Effector memory CD8-positive, alpha-beta T cell (primary cell): Measurements from ENCODE around the gene USP19.

Source experiments
- ATAC-seq: fragments of 150-1000 bp; cut with Tn5 transposase; replicated peaks from 2 replicates; pipeline ENCODE4 v1.10.0; 2021; ENCODE audit warnings: mild to moderate bottlenecking, moderate library complexity
- DNase-seq, 3 experiments: peaks; one replicate each; pipeline ENCODE4 v3.0.0; 2021
- H3K27ac Mint-ChIP-seq, 2 donors: one replicate each; pipeline ENCODE4 v1.8.0; 2022; ENCODE audit warnings: mild to moderate bottlenecking in 2 of 2, mixed read lengths in 2 of 2, moderate library complexity in 2 of 2
- H3K27me3 Mint-ChIP-seq, 2 donors: one replicate each; pipeline ENCODE4 v1.8.0; 2022; ENCODE audit warnings: mixed read lengths in 2 of 2
- H3K36me3 Mint-ChIP-seq: one replicate; pipeline ENCODE4 v1.8.0; 2022; ENCODE audit warnings: mild to moderate bottlenecking, moderate library complexity, mixed read lengths; ENCODE audit not compliant: insufficient read depth
- H3K4me1 Mint-ChIP-seq, 2 donors: one replicate each; pipeline ENCODE4 v1.8.0; 2022; ENCODE audit warnings: low read depth in 2 of 2, mixed read lengths in 2 of 2
- H3K4me3 Mint-ChIP-seq, 2 donors: one replicate each; pipeline ENCODE4 v1.8.0; 2022; ENCODE audit warnings: mild to moderate bottlenecking in 2 of 2, mixed read lengths in 2 of 2, moderate library complexity in 2 of 2
- H3K9me3 Mint-ChIP-seq, 2 donors: one replicate each; pipeline ENCODE4 v1.8.0; 2022; ENCODE audit warnings: mixed read lengths in 2 of 2

The USP19 gene

DNA sequence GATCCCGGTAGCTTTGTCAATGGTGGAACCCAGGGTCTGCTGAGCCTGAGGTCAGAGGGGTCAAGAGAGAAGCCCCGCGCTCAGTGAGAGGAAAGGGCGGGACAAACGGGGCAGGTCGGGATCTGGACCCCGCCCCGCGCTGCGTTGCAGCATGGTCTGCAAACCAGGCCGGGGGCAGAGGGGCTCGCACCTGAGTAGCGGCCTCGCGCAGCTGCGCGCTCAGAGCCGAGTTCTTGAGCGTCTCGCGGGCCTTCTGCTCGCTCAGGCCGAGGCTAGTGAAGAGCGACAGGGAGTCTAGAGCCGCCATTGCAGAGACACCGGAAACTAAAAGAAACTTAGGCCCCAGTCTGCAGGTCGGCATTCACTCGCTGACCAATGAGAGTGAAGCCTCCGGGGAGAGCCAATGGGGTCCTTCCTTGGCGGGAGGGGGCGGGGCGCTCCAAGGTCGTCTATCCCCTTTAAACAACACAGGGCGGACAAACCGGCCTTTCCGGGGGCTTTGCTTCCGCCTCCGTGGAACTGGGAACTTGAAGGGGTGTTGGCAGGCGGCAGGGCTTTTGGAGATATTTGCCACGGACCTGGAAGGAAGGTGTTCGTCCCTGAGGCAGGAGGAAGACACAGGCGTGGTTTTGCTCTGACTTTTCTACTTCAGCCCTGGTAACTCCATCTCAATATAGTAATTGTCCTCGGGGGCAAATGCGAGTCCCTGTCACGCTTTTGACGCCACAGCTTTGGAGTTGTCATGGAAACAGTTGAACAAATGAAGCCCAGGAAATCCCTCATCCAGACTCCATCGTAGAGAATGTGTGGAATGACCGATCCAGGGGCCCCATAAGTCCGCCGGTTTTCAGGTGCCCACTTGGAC lies 16.0 kb downstream of the USP19 start, which contains the start of gene QARS1:
QARS1 (minus strand) TSS at position 331 of the 865 bp plus-strand sequence; CDS start at position 307, 24 bp downstream.
- peaks cover 25 to 29% of the 10 kb centered on the region in 2 donors for H3K4me1 Mint-ChIP-seq
- no peaks in the 10 kb centered on the region for H3K27me3 Mint-ChIP-seq
- H3K9me3 Mint-ChIP-seq: no peaks in the 10 kb centered on the region
- DNase-seq: peak; percentile 83 to 84 (median 84)
- peak within 1 kb of the TSS; percentile 99 for H3K4me3 Mint-ChIP-seq
- H3K27ac Mint-ChIP-seq: peak within 1 kb of the TSS; percentile 97 to 99
- ATAC-seq: peak; percentile 99
- H3K36me3 Mint-ChIP-seq: peaks cover 43% of the 10 kb centered on the region

DNA sequence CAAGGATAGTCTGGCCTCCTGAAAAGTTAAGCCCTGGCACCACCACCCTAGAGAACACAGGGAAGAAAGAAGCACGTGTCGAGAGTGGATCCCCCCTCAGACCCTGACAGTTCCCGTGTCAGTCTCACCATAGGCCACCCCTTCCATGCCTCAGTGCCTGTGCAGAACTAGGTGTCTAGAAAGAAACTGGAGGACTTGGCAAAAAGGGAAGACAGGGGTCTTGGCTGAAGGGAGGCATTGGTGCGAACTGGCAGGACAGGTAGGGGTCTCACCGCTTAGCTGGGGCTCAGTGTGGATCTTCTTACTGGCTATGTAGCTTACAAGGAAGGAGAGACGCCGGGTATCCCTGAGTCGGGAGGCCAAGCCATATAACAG lies 16.6 kb downstream of the USP19 start:
- no peak for ATAC-seq
- peak overlapping the region; percentile 99 for H3K4me3 Mint-ChIP-seq

DNA sequence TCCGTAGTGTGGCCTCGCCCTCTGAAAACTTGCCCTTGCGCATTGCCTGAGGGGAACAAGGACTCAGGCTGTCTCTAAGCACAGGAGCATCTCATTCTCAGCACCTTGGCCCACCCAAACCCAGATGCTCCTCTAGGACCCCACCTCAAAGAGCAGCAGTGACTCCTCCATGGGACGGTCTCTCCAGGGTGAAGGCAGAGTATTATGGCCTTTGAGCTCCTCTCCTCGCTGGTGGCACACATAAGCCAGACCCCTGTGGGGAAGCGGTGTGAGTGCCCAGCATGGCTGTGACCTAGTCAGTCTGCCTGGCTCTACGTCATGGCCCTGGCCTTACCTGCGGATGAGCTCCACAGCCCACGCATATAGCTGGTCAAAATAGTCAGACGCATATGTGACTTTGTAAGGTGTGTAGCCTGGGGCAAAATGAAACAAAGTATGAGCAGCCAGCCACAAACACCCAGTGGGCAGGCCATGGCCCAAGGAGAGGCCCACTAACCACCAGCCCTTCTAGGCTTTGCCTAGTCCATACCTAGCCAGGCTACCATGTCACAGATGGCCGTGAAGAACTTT lies 20.5 kb downstream of the USP19 start:
- Mint-ChIP-seq H3K4me1 (peaks cover 25% of the 10 kb centered on the region in 2 donors), H3K27ac (no peak overlapping the region), H3K27me3 (no peaks in the 10 kb centered on the region), H3K4me3 (no peak overlapping the region), H3K9me3 (no peaks in the 10 kb centered on the region), H3K36me3 (peaks cover 63% of the 10 kb centered on the region)
- ATAC-seq (no peak), DNase-seq (no peak)

More for the DNA sequence above, 16.6 kb downstream of the USP19 start:
- peaks cover 43% of the 10 kb centered on the region for H3K36me3 Mint-ChIP-seq
- no peaks in the 10 kb centered on the region for H3K27me3 Mint-ChIP-seq
- H3K27ac Mint-ChIP-seq: peak overlapping the region; percentile 97 to 99
- H3K4me1 Mint-ChIP-seq: peaks cover 25 to 29% of the 10 kb centered on the region in 2 donors
- H3K9me3 Mint-ChIP-seq: no peaks in the 10 kb centered on the region
- DNase-seq: no peak

DNA sequence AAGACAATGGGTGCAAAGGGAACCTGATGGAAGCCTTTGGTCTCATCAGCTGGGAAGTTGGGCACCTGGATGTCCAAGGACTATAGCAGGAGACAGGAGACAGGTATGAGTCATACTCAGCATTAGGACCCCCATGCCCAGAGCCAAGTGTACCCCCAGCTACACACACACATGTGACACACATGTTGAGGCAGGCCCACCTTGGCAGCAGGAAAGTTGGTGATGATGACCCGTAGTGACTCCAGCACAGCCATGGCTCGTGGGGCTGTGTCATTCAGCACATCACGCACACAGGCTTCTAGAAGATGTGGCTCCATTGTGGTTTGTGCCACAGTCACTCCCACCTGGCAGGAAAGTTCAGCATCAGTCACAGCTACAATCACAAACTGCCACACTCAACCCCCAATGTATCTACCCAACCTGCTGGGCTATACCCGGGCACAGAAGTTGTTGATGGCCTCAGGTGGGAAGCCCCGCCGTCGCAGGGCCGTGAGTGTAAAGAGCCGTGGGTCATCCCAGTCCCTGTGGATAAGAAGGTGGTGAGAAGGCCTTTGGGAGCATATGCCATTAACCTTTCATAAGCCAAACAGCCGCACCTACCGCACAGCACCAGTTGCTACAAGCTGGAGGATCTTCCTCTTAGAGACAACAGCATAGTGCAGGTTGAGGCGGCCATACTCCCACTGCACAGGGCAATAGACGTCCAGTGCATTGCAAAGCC lies 21.6 kb downstream of the USP19 start:
- Mint-ChIP-seq H3K4me3 (no peak overlapping the region), H3K4me1 (peaks cover 16 to 20% of the 10 kb centered on the region in 2 donors), H3K27me3 (no peaks in the 10 kb centered on the region), H3K36me3 (peaks cover 58% of the 10 kb centered on the region), H3K9me3 (no peaks in the 10 kb centered on the region), H3K27ac (no peak overlapping the region)
- no peak for ATAC-seq
- no peak for DNase-seq

DNA sequence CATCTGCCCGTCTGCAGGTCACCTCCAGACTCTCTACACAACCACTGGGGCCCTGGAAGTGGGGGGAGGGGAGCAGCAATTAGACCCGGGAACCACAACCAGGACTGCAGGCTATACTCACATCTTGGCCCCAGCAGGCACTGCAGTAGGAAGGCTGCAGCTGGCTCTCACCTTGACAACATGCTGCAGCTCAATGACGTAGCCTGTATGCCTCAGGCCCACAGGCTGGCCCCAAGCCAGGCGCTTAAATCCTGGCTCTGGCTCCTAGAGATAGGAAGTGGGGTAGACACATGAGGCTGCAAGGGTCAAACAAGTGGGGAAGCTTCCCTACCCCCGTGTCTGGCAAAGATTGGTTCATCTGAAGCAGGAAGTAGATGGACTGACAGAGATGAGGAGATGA lies 22.2 kb downstream of the USP19 start:
- no peak overlapping the region for H3K27ac Mint-ChIP-seq
- DNase-seq (no peak), ATAC-seq (no peak)
- H3K27me3 Mint-ChIP-seq: no peaks in the 10 kb centered on the region
- peaks cover 10 to 14% of the 10 kb centered on the region in 2 donors for H3K4me1 Mint-ChIP-seq
- no peak overlapping the region for H3K4me3 Mint-ChIP-seq
- no peaks in the 10 kb centered on the region for H3K9me3 Mint-ChIP-seq
- peaks cover 57% of the 10 kb centered on the region for H3K36me3 Mint-ChIP-seq

DNA sequence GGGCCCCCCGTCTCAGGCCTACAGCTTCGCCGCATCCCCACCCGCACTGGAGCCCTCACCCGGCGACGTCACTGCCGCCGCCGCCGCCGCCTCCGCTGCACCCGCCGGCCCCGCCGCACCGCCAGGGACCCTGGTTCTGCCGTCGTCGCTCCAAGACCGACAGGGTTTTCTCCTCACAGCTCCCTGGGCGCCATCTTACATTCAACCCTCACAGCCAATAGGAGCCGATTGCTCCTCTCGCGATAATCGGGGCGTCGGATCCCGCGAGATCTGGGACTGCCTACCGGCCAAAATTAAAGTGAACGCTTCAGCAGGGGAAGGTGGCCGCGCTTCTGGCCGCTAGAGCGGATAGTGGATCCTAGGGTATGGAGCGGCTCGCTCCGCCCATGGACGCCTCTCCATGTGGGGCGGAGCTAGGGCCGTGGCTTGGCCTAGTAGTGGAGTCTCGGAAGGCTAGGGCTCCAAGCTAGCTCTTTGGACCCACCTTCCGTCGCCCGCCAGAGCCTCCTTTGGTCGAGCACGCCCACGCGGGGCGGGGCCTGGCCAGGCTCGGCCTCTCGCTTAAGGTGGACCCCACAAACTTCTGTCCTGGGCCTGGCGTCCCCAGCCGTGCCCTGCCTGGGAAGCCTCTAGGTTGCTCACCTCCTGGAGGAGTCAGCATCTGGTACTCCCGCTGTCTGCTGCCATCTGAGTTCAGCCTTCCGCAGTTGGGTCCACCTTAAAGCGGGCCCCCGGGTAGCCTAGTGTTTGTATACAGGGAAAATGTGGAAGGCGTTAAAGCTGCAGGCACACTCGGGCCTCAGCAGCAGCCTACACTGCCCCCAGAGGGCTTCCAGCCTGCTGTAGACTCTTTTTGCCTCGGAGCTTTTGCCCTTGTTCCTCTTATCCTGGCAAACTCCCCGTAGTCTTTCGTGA lies 26.5 kb downstream of the USP19 start, which contains the start of gene QRICH1:
QRICH1 (minus strand) TSS at position 219 of the 915 bp plus-strand sequence. CDS start 17,054 bp downstream, outside the sequence.
- Mint-ChIP-seq H3K4me3 (peak within 1 kb of the TSS; percentile 92 to 99), H3K4me1 (peaks cover 18 to 34% of the 10 kb centered on the region in 2 donors), H3K9me3 (no peaks in the 10 kb centered on the region), H3K36me3 (peaks cover 73% of the 10 kb centered on the region), H3K27me3 (no peaks in the 10 kb centered on the region), H3K27ac (peak within 1 kb of the TSS; percentile 94 to 98)
- DNase-seq (peak; percentile 95 to 97 (median 95)), ATAC-seq (peak; percentile 75)

DNA sequence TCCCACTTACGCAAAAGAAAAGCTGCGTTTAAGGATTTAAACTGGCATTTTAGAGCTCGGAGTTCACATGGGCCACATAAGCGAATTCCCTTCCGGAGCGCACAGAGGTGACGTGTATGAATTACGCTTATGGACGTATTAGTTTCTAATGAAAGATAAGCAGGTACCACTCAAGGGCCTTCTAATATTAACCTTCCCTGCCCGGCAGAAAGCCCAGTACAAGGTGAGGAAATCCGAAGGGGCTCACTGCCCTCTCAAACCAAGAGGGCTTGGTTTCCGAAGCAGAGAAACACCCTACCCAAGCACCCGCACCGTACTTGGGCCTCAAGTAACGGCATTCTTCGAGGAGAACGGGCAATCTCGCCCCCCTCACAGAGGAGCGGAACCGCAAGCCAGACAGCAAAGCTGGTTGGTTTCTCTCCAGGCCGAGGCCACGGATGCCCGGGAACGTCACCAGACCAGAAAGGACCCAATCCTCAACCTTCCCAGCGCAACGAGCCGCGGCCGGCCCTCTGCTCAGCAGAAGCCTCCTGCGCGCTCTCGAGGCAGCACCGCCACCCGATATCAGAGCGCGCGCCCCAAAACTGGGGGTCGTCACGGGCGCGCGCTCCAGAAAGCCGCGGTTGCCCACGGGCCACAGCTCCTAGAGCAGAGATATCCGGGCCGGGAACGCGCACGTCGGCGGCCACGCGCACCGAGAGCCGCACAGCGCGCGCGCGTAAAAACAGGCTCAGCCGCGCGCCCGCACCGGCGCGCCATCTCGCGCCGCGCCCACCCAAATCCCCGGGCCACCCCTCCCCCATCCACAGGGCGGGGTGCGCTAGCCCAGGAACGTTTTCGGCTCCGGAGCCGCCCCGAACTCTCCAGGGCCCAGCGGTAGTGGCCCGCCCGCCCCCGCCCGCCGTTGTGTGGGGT lies 27.4 kb downstream of the USP19 start:
- Mint-ChIP-seq H3K4me3 (peak overlapping the region; percentile 92 to 99), H3K4me1 (peaks cover 20 to 39% of the 10 kb centered on the region in 2 donors), H3K27me3 (no peaks in the 10 kb centered on the region), H3K36me3 (peaks cover 74% of the 10 kb centered on the region), H3K9me3 (no peaks in the 10 kb centered on the region), H3K27ac (peak overlapping the region; percentile 94 to 98)
- ATAC-seq (peak; percentile 40), DNase-seq (peak; percentile 81 to 84 (median 83))

DNA sequence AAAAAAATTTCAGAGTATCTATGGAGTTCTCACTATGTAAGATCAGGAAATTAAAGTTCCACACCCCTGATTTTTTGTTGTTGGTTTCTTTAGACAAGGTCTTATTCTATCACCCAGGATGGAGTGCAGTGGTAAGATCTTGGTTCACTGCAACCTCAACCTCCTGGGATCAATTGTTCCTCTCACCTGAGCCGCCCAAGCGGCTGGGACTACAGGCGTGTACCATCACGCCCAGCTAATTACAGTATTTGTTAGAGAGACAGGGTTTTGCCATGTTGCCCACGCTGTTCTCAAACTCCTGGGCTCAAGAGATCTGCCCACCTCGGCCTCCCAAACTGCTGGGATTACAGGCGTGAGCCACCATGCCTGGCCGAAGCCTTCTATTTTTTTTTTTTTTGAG lies 39.2 kb downstream of the USP19 start:
- no peak for ATAC-seq

DNA sequence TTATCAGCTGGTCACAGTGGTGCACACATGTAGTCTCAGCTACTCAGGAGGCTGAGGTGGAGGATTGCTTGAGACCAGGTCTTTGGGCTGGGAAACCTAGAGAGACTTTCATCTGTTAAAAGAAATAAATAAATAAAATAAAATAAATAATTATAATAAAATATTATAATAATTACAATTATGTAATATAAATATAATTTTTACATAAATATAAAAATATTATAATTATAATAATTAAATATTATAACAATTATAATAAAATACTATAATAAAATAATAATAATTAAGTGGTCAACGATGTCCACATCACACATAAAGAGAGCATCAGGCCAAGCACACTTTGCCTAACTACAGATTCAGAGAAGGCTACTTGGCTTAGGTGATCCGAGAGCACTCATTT lies 41.4 kb downstream of the USP19 start:
- Mint-ChIP-seq H3K27ac (no peak overlapping the region), H3K36me3 (peaks cover 66% of the 10 kb centered on the region), H3K4me1 (peaks cover 5 to 14% of the 10 kb centered on the region in 2 donors), H3K9me3 (no peaks in the 10 kb centered on the region), H3K4me3 (no peak overlapping the region), H3K27me3 (no peaks in the 10 kb centered on the region)
- ATAC-seq: no peak
- no peak for DNase-seq

More for the DNA sequence above, 39.2 kb downstream of the USP19 start:
- no peaks in the 10 kb centered on the region for H3K27me3 Mint-ChIP-seq
- H3K9me3 Mint-ChIP-seq: no peaks in the 10 kb centered on the region
- H3K4me3 Mint-ChIP-seq: no peak overlapping the region
- peaks cover 59% of the 10 kb centered on the region for H3K36me3 Mint-ChIP-seq
- no peak for DNase-seq
- H3K27ac Mint-ChIP-seq: no peak overlapping the region
- H3K4me1 Mint-ChIP-seq: peaks cover 6 to 14% of the 10 kb centered on the region in 2 donors

DNA sequence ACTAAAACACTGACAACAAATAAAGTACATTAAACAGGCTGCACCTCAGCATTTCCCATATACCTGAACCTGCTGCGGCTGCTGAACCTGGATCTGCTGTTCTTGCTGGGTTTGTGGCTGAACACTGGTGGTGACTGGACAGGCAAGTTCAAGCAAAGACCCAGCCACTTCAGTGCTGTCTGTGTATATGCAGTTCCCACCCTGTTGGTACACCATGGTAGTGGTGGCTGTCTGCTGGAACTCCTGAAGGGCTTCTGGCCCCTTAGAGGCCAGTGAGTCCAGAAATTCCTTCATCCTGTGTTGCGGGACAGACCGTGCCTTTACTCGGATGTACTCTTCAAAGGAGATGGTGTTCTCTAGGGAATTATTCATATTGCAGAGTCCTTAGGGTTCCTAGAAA lies 44.0 kb downstream of the USP19 start:
- peaks cover 3 to 14% of the 10 kb centered on the region in 2 donors for H3K4me1 Mint-ChIP-seq
- H3K36me3 Mint-ChIP-seq: peaks cover 84% of the 10 kb centered on the region
- H3K27ac Mint-ChIP-seq: peak overlapping the region; percentile 41 to 62
- no peaks in the 10 kb centered on the region for H3K27me3 Mint-ChIP-seq
- H3K9me3 Mint-ChIP-seq: no peaks in the 10 kb centered on the region
- DNase-seq (no peak), ATAC-seq (no peak)
- no peak overlapping the region for H3K4me3 Mint-ChIP-seq

DNA sequence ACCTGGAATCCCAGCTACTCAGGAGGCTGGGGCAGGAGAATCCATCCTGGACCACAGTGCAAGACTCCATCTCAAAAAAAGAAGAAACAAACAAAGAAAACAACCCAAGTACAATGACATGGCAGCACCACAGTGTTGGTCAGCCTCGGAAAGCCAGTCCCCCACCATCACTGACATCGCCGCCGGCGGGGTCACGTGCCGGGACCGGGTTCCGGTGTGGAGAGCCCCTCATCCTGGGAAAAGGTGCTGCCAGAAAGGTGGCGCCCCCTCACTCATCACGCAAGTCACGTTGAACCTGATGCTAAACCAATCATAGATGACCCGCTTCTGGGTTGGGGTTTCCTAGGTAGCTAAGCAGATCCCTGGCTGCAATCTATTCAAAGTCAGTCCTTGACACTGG lies 44.5 kb downstream of the USP19 start:
- H3K4me3 Mint-ChIP-seq: no peak overlapping the region
- DNase-seq (no peak), ATAC-seq (no peak)
- H3K4me1 Mint-ChIP-seq: peaks cover 3 to 14% of the 10 kb centered on the region in 2 donors
- H3K9me3 Mint-ChIP-seq: no peaks in the 10 kb centered on the region
- no peaks in the 10 kb centered on the region for H3K27me3 Mint-ChIP-seq
- H3K36me3 Mint-ChIP-seq: peaks cover 87% of the 10 kb centered on the region
- no peak overlapping the region for H3K27ac Mint-ChIP-seq
